HG03469 (cell line): ENCODE measurements around the gene TOR4A.
"Not testable (repeated sequence)": the region's sequence is repeated elsewhere in the genome, so short reads cannot be mapped to it uniquely, and the experiment has no call there.

ENCODE experiments used
- ATAC-seq: cut with Tn5 transposase; IDR thresholded peaks from one replicate; pipeline ENCODE4 v1.9.1; 2021; ENCODE audit warnings: mild to moderate bottlenecking, moderate library complexity, moderate number of reproducible peaks; ENCODE audit not compliant: unreplicated experiment

Gene TOR4A

DNA sequence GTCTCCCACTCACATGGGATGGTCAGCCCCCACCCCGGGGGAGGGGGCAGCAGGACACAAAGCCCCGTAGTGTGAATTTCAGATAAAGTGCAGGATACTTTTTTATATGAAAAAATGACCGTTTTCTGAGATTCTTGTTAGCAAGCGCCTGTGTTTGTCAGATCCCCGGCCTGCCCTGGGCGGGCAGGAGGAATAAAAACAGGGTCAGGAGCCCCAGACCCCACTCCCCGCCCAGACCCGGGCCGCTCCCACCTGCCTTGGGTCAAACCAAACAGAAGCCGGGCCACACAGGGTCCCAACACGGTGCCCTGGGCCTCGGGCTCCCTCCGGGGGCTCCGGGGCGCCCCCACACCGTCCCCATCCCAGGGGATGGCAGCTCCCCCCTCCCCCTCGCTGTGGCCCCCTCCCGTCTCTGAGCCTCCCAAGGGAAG is 38.1 kb downstream of the TOR4A start:
- no peak for ATAC-seq

DNA sequence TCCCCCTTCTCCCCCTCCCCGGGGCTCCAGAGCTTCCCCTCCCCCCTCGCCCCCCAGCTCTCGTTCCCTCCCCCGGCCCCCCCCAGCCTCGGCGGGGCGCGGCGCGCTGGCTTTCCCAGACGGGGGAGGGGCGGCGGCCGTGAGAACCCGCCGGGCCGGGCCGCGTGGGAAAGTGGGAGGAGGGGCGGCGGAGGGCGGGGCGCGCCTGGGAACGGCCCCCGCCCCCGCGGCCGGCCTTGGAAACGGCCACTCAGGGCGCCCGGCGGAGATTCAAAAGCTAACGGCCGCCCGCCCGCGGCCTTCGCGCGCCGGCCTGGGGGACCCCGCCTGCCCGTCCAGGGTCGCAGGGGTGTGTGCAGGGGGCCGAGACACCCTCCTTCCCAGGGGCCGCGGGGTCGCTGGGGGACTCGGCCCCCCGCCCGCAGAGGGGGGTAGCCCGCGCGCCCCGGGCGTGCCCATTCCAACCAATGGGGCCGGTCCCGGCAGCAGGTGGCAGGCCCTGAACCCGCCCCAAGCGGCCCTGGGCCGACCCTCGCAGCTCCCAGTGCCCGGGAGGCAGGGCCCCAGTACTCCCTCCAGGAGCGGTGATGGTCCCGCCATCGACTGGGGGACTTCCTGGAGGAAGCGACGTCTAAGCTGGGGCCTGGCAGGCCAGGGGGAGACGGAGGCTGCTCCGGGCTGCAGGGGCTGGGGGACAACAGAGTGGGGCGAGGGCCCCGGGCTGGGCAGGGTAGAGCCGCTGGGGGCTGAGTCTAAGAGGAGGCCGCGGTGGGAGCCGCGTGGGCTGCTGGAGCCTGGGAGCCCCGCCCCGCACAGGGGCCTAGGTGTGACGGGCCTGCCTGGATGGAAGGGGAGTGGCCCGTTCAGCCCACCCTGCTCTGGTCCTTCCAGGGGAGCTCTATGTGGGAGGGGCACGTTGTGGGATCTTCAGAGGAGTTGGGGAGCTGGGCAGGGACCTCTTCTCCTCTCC is 38.8 kb downstream of the TOR4A start:
- ATAC-seq = no peak

DNA sequence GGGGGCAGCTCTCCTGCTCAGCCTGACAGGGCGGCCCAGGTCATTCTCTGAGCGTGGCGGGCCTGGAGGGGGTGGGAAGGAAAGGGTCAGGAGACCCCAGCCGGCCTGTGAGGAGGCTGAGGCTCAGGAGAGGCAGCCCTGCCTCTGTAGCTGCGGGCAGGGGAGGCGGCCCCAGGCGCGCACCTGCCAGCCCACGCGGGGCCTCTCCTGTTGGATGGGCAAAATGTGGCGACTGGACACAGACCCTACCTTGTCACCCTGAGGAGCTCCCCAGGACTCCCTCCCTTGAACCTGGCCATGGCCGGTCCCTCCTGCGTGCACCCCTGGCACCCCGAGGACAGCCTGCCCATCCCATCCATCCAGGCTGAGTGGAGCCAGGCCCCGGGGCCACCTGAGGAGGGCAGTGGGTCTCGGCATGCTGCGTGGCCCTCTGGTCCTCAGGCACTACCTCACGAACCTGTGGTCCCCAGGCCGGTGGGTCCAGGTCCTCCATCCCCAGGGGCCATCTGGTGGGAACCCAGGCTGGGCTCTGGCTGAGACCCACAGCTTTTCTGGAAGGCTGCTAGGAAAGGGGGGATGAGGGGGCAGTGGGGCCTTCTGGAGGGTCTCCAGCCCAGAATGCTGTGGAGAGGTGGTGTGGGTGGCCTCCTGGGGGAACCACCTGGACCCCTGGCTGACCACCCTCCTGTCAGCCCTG is 39.6 kb downstream of the TOR4A start:
- ATAC-seq = no peak

DNA sequence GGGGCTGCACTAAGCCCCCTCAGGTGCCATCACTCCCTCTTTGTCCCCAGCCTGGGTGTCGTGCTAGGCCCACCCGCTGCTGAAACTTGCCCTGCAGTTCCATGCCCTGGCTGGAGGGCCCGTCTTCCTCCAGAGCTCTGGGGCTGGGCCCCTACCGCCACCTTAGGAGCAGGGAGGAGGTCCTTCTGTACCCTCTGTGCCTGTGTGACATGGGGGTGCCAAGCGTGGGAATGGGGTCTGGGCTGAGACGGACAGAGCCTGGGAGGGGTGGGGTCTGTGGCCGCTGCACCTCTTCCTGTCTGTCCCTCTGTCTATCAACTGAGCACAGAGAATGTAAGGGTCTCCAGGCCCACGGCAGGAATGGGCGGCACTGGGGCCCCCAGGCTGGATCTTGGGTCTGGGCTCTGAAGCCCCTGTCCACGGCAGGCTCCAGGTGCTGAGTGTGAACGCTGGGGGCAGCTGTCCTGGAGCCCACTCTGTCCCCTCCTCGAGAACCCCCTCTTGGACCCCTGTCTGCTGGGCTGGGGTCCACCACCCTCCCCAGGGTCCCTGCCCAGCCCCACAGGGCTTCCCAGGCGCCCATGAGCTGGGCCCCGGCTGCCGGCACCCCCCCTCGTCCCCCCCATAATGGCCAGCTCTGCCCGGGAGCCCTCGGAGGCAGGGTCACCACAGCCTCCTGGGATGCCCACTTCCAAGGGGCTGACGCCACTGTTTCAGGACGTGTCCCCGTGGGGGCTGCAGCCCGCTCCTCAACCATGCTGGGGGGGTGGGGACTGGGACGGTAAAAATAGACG is 40.4 kb downstream of the TOR4A start:
- no peak for ATAC-seq

DNA sequence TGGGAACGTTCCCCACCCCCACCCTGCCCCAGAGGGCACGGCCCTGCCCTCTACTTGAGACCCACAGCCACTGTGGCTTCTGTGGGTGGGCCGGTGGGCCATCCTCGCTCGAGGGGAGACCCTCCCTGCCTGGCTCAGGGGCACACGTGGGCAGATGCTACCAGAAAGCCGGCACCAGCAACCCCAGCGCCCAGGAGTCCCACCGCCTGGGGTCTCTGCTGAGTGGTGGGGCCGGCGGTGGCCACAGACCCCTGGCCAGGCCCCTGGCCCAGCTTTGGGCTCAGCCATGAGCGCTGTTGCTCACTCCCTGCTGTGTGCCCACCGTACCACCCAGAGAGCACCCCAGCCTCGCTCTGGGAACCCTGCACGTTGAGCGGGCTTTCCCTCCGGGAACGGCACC is 41.1 kb downstream of the TOR4A start:
- ATAC-seq = no peak

DNA sequence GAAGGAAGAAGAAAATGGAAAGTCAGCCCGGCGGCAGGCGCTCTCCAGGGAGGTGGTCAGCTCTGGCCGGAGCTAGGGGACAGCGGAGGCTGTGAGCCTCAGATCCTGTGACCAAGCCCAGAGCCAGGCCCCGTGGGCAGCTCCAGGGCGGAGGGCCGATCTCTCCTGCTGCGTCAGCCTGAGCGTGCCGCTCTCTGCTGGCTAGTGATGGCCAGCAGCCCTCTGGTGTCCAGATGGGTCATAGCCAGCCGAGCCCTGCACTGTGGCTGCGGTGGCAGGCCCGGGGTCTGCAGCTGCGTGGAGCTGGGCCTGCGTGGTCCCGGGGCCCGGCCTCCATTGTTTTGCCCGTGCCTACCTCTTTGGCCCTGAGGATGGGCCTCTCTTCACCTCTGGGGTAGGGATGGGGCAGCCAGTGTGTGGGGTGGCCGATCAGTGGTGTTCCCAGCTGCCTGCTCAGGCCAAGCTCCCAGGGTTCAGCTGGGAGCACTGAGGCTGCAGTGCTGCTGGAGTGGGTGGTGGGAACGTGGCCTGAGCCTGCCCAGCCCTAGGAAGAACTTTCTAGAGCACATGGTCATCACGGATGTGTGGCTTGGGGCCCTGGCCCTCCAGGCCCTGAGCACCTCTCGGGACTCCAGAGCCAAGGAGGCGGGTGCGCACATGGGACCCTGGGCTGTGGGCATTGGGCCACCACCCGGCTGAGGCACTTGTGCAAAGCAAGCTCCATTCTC is 41.6 kb downstream of the TOR4A start:
- no peak for ATAC-seq

DNA sequence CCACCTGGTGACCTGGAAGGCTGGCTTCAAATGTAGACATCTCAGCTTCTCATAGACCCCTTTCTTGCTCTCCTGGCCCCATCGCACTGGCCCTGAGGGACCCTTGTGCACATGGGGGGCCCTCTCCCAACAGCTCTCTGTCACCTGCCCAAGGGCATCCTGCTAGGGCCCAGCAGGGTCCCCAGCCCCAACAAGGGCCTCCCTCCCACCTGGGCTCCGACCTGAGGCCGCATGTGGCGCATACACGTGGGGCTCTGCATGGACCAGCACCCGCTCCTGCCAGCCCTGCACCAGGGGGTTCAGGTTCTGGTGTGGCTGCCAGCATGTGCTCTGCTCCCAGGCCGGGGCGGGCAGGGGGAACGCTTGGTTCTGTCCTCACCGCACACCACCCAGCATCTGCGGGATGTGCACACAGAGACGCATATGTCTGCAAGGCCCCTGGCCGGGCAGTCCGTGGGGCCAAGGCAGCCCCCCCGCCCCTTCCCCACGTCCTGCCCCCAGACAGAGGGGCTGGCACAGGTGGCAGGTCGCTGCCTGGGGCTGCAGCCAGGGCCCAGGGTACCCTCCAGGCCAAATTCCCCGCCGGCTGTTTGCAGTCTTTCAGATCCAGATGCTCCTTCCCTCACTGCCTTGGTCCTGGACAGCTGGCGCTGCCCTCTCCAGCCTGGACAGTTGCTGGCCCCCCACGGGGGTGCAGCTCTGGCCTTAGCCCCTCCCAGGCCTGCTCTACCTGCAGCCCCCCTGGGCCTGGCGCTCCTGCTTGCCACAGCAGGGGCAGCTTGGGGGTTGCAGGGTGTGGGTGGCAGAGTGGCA is 42.4 kb downstream of the TOR4A start:
- no peak for ATAC-seq

DNA sequence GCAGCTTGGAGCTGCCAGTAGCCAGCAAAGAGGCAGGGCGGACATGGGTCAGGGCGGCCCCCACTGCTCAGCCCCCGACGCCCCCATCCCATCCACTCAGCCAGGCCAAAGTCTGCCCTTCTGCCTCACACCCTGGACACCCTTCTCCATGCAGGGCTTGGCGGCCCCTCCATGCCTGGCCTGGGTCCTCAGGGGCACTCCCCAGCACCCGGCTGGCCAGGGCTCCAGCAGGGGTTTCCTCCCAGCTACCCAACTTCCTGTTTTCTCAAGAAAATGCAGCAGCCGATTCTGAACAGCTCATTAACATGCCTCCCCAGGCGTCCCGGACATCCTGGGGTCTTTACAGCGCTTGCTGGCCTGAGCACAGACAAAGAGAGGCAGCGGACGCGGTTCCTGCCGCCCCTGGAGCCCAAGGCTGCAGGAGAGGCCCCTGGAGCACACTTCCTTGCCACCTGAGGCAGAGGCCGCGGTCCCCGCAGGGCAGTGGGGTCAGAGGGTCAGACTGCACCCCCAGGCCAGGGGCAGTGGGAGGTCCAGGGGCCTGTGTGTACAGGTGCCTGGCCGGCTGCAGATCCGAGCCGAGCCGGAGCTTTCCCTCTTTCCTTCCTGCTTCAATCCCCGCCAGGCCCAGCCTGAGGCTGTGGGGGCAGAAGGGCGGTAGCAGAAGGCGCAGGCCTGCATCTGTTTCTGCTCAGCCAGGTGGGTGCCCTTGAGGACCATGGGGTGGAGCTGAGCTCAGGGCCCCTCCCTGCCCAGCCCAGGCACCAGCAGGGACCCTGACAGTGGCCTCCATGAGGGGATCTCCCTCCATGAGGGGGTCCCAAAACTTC is 43.2 kb downstream of the TOR4A start:
- ATAC-seq = no peak

DNA sequence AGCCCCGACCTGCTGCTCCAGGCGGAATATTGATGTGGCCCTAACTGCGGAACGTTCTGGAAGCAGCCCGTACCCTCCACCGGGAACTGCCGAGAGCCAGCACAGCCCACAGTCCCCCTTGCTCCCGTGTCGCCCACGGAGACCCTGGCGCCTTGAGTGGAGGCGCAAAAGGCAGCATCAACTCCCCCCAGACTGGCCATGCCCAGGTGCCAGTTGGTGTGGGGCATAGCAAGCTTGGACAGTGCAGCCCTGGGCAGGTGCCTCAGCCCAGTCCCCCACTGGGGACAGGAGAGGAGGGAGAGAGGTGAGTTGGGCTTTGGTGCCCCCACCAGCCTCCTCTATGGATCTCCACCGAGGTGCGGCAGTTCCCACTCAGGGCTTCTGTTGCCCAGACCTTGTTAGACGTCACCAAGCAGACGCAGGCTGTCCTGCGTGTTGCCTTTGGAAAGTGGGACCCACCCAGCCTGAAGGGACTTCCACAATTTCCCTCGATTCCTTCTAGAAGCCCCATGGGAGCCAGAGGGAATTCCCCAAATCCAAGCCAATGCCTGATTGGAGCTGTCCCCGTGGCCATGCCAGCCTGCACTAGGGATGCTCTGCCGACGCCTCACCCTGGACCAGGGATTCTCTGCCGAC is 44.3 kb downstream of the TOR4A start:
- ATAC-seq = no peak

DNA sequence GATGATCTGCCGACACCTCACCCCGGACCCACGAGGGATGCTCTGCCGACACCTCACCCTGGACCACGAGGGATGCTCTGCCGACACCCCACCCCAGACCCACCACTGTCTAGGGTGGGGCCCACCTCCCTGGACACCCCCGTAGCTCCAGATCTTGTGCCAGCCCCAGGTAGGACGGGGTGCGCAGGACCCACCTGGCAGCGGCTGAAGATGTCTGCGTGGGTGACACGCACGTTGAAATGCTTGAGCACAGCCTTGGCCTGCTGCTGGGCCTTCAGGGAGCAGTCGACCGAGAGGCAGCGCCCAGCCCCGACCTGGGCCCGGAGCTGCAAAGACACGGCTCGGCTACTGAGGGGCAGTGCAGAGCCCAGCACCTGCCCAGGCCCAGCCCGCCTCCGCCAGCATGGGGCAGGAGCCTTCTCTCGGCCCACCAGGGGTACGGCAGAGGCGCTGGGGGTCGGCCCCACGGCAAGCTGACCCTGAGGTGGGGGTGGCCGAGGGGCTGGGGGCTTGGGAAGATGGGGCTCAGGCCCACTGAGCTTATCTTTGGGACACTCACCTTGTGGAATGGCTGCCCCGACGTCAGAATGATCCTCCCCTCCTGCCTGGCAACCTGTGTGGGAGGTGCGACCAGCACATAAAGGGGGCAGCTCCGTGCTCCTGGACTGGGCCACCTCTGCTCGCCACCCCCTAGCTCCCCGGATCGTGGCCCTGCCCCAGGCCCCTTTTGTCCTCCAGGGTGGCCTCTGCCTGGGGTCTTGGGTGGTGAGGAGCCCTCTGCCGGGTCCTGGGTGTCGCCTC is 46.2 kb downstream of the TOR4A start:
- no peak for ATAC-seq

DNA sequence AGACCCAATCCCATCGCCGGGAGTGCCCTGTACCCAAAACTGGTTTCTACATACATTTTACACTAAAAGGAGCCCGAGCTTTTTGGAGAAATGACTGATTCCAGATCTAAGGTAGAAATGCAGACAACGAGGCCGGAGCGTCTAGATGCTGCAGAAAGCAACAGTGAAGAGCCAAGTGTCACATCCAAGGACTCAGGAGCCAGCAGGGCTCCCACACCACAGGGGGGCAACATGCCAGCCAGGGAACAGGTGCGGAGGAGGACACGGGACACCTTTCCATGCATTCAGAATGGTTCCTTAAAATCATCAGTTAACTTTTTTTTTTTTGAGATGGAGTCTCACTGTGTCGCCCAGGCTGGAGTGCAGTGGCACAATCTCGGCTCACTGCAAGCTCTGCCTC is 47.6 kb downstream of the TOR4A start:
- no peak for ATAC-seq

DNA sequence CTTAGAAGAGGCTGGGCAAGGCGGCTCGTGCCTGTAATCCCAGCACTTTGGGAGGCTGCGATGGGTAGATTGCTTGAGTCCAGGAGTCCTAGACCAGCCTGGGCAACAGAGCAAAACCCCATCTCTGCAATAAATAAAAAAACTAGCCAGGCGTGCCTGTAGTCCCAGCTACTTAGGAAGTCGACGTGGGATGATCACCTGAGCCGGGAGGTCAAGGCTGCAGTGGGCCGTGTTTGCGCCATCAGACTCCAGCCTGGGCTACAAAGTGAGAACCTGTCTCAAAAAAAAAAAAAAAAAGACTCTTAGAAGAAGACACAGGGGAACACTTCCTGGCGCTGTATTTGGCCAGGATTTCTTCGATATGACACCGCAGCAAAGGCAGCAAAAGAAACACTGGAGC is 48.3 kb downstream of the TOR4A start:
- no peak for ATAC-seq

DNA sequence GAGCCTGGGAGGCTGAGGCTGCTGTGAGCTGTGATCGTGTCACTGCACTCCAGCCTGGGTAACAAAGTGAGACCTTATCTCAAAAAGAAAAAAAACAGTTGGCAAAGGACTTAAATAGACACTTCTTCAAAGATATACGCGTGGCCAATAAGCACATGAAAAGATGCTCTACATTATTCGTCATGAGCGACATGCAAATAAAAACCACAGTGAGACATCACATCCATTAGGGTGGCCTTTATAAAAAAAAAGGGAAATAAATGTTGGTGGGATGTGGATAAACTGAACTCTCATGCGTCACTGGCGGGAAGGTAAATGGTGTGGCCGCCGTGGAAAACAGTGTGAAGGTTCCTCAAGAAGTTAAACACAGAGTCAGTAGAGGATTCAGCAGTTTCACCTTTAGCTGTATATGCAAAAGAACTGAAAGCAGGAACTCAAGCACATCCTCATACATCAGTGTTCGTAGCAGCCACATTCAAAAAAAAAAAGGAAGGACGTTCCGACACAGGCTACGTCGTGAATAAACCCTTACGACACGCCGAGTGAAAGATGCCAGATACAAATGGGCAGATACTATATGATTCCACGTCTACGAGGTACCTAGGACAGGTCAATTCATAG is 49.0 kb downstream of the TOR4A start:
- ATAC-seq = no peak

DNA sequence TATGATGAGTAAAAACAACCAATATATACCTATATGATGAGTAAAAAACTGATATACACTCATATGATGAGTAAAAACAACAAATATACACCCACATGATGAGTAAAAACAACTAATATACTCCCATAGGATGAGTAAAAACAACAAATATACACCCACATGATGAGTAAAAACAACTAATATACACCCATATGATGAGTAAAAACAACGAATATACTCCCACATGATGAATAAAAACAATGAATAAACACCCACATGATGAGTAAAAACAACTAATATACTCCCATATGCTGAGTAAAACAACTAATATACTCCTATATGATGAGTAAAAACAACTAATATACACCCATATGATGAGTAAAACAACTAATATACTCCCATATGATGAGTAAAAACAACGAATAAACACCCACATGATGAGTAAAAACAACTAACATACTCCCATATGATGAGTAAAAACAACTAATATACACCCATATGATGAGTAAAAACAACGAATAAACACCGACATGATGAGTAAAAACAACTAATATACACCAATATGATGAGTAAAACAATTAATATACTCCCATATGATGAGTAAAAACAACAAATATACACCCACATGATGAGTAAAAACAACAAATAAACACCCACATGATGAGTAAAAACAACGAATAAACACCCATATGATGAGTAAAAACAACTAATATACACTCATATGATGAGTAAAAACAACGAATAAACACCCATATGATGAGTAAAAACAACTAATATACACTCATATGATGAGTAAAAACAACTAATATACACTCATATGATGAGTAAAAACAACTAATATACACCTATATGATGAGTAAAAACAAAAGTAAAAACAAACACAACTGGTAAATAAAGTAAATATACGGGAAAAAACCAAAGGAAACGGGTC is 50.4 kb downstream of the TOR4A start:
- ATAC-seq = not testable (repeated sequence)

DNA sequence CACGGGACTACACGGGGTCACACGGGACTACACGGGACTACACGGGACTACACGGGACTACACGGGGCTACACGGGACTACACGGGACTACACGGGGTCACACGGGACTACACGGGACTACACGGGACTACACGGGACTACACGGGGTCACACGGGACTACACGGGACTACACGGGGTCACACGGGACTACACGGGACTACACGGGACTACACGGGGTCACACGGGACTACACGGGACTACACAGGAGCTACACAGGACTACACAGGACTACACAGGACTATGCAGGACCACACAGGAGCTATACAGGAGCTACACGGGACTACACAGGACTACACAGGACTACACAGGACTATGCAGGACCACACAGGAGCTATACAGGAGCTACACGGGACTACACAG is 52.1 kb downstream of the TOR4A start:
- not testable (repeated sequence) for ATAC-seq

DNA sequence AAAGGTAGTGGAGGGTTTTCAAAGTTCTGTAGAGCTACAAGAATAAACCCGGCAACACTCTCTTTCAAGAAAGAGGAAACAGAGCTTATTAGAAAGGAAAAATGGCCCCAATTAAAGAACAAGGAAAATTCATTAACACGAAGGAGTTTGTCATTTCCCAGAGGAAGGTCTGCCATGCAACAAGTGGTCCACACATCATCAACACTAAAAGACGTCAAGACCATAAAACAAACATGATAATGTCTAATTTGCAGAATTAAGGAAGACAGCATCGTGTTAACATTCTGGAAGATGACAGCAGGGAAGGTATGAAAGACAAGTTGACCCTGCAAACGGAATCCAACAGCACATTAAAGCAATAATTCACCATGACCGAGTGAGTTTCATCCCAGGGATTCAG is 53.2 kb downstream of the TOR4A start:
- ATAC-seq = no peak
